AML-193 (cell line): ENCODE measurements around the gene ELMO1.
"Not testable (repeated sequence)": the region's sequence is repeated elsewhere in the genome, so short reads cannot be mapped to it uniquely, and the experiment has no call there.

ENCODE experiments used
- DNase-seq, 2 experiments: peaks; one replicate each; lab custom pipeline; 2025; lab: John Stamatoyannopoulos, UW

ELMO1 gene

DNA sequence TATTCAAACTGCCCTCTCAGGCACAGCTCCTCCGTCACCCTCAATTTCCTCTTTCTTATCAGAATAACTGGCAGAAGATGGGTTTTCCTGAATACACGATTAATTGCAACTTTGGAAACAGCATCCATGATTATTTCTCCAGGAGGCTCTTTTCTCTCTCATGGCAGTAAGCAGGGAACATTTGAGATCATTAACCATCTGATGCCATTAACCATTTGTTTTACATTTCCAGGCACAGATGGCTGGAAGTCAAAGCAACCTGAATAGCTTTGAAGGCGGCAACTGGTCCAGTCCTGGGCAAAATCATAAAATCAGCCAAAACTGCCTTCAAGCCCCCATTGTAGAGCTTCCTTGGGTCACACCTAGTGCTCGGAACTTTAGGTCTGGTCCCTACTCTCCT lies 434.9 kb downstream of the ELMO1 start:
- no peak for DNase-seq

DNA sequence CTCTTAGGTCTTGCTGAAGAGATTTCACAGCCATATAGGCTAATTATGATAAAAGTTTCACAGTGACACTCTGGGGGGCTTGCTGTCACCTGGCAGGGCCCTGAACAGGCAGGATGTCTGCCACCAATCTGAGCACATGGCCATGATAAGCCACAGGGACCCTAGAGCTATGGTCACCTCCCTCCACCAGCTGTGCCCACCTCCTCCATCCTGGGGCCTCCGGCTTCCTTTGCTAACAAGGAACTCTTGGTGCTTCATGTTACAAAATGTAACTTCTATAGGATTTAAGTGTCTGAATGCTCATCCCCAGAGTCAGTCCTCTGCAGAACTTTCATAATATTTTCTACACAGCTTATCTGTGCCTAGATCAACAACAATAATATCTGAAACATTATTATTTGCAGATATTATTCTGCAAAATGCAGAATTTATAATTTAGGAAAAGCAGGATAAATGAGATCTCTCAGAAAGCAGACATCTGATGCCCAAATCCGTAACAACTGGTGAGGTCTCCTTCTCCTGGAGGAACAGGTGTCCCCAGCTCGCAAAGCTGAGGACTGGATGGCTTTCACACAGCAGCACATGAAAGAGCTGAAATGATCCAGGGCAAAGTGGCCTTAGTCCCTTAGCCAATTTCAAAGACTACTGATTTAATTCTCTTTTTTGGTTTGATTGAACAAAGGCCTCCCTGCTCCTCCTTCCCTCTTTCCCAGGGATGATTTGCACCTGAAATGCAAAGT lies 437.3 kb downstream of the ELMO1 start:
- DNase-seq: no peak

DNA sequence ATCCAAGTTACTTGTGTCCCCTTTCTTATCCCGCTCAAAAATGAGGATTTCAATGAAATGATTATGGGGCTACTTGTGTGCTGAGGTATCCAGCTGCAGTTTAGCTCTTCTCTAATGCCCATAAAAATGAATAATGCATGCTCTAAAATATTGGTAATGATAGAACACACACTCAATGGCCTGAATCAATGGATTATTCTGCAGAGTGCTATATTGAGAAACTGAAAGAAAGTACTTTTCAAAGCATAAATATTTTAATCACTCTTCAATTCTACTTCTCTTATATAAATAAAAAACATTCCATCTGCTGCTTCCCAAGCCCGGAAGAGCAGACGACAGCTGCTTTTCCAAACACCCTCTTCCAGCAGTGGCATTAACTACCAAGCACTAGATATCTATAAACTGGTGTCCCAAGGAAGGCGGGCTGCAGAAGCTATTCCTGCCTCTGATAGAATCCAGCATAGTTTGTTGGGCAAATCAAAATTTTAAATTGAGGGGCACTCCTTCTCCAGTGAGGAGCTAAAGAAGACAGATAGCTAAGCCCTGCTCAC lies 439.5 kb downstream of the ELMO1 start:
- no peak for DNase-seq

DNA sequence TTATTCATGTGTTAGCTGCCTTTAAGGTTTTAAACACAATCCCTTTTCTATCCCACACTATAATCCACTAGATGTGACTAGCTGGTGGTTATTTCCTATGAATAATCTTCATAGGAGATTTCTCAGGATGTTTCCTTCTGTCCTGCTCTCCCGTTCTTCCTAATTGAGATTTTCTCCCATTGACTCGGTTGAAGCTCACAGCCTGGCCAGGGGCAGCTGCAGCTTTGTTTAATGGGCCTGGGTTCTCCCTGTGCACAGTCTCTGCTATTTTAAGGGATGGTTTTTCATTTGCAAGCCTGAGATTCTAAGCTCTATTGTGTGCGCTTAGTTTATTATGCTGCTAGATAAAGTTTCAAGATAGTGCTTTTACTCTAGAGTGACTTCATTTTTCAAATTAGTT lies 441.0 kb downstream of the ELMO1 start:
- DNase-seq: no peak

DNA sequence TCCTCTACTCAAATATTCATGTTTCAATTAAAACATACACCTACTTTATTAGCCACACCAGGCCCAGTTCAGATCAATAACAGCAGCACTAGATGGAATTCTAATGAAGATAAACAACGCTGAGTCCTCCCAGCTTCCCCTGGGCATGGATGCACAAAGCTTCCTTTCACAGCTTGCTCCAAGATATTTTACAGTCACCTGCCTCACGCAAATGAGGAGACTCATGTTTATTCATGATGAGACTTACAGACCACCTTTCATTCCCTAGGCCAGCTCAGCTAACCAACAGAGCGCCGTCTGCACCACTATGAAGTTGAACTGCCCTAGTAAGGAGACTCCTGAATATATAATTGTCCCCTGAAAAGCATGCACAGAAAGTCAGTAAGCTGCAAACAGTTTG lies 441.4 kb downstream of the ELMO1 start:
- DNase-seq: no peak

DNA sequence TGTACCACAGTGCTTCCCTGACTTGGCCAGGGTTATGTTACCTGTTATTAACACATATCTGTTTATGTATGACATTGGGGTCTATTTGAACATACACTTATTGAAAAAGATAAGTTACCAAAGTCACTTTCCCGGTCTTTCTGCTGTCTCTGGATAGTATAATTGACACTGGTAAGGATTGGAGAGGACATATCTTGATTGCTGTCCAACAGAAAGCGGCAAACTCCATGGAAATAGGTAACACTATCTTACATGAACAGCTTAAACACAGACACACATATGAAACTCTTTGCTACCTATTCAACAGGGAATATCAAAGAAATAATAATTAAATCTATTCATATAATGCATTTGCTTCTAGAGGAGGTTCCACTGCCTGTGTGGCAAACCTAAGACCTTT lies 441.9 kb downstream of the ELMO1 start:
- DNase-seq: no peak

DNA sequence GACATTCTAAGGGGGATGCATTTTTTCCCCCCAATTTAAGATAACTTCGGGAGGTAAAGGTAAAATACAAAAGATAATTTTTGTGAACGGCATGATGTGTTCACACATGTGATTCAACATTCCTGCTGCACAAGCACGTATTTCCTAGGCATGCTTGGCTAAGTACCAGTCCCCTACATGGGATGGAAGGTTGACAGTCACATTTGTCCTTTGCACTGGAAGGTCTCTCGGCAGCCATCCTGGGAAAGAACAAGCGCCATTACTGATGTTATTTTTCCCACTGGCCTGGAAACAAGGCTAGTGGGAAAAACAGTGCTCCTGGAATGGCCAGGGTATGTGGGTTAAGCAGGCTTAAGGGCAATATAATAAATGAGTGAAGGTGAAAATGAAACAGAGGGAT lies 448.2 kb downstream of the ELMO1 start:
- DNase-seq: no peak

DNA sequence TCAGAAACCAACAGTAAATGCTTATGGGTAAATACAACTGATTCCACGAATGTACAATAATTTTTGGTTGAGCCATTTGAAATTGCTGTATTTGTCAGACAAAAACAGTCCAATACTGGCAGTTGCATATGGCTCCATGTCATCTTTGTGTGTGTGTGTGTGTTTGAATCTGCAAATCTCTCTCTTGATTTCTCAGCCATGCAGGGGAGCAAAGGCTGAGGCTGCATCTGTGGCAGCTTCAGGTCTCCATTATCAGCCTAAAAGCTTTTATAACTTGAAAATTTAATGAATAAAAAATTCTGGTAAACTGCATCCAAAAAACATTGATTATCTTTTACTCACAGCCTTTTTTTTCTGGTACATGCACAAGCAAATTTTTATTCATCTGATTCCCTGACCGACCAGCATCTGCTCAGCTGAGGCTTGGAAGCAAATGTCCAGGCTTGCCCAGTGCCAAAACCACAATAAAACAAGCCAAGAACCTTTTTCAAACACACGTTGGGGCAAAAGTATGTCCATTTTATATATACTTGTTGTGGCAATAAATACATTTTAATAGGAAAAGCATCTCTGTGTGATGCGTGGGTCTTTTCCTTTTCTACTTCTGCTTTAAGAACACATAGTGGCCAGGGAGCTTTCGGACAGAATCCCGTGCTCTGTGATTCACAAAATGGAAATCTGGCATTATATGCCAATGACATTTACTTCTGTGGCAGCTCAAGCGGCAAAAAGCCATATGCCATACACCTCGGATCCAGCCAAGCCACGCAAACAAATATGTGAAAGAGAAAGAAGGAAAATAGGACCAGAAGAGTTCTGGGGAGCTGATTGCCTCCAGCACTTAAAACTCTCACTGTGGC lies 448.8 kb downstream of the ELMO1 start:
- no peak for DNase-seq

DNA sequence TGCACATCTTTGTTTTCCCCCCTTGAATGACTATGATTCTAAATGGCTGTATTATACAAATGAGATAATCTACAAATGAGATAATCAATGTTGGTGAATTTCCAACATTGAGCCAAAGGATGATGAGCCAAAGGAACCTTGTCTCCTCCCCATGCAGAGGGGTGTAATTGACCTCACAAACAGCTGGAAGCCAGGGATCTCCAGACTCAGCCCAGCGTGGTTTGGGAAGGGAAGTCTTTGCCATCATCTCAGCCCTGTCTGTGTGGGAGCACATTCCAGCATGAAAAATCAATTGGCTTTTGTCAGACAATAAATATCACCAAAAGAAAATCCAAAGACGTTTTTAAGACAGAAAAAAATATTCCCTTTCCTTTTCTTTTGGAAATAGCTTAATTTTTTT lies 452.9 kb downstream of the ELMO1 start:
- no peak for DNase-seq

DNA sequence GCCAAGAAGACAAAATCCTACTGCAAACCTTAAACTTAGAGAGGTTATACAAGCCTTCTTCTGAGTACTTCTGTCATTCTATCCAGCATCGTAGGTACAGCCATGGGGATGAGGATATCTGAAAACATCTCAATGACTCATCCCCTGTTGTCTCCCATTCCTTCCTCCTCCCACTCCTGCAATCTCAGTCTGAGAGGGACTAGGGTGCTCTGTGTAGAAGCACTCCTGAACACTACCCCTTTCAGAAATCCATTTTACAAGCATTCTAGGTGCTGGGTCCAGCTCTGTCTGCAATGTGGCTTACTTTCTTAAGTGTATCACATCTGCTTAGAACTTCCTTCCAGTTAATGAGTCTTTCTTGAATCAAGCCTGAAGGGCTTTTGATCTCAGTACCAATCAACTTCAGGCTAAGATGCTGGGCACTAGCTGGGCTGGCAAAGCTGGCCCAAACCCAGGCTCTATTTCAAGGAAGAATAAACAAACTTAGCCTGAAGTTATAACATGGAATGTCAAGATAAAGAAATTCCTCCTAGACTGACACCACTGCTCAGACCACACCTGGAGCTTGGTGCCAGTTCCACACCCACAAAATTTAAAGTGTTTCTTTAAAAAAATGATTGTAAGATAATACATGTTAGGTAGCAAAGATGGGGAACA lies 454.1 kb downstream of the ELMO1 start:
- DNase-seq: no peak

DNA sequence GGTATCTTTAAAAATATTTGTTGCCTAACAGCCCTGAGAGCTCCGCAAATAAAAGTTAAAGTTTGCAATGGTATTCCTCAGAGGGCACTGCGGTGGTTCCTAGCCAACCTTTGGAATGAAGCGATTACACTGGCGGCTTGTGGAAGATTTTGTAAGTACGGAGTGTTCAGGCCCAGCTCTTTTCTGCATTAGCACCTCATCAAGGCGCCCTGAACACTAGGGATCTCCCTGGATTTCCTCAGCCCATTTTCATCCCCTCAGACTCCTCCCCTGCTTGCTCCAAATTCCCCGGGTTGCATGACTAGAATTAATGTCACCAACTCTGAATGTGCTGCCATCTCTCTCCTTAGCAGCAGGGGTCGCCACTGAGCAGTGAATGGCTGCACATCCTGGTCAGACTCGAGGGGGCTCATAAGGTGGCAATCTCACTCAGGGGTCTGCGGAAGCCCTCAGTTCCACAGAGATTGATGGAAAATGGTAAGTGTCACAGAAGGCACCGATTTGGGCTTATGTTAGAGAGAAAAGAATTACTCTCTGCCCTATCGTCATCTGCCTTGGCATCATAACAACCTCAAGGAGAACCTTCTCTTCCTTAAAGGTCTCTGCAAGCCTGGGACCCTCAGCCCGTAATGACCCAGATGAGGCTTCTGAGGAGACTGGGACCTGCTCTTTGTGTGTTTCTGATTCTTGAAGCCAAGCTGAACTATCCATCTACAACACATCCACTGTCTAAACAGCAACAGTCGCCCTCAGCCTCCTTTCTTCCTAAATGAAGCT lies 461.5 kb downstream of the ELMO1 start:
- DNase-seq: peak; percentile 28 to 34

DNA sequence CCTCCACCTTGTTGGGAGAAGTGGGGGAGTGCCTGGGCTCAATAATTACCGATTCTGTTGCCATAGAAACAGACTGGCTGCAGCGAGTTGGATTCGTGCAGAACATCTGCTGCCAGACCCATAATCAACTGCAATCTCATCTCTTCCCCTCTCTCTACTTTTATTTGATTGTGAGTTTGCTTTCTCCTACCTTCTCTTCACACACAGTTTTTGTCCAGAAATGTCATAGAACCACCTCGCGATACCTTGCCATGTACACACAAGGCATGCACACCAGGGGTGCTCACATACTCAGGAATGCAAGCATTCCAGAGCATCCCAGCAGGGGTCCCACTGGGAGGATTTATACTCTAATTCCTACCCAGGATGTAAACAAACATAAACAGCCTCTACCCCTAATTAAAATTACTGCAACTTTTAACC lies 462.1 kb downstream of the ELMO1 start:
- DNase-seq: no peak

DNA sequence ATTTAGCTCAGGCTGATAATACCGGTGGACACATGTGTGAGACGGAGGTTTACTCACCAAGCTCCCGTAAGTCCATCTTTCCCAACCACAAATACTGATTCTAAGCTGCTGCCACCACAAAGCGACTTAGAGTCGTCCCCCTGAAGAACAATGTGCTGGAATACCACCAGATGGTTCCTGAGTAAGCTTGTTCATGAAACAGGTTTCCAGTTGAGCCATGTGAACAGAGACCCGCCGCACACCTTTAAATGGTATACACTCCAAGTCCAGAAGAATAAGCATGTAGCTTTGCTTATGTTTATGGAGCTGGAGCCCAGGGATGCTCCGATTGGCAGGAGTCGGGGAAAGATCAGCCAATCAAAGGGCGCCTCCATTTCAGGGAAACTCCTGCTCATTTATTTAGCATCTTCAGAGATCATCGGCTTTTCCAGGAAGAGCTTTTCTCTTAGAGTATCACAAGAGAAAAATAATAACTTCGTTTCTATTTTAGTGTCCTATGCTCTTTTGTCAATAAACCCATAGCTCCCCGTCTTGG lies 462.7 kb downstream of the ELMO1 start:
- DNase-seq: no peak

DNA sequence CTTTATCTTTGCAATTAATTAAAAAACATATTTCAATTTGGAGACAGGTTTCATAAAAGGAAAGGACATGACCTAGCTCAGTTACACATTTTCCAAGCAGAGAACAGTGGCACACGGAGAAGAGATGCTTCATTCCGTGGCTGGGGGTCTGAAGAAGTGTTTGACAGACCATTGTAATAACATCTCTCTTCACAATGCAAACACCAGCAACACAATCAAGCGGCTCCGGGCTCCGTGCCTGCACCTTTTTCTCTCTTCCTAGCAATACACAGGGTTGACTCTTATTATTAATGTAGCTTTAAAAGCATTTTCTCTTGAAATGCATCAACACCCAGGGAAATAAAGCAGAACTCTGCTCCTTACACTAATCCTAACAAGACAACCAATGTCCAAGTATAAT lies 463.3 kb downstream of the ELMO1 start:
- no peak for DNase-seq

DNA sequence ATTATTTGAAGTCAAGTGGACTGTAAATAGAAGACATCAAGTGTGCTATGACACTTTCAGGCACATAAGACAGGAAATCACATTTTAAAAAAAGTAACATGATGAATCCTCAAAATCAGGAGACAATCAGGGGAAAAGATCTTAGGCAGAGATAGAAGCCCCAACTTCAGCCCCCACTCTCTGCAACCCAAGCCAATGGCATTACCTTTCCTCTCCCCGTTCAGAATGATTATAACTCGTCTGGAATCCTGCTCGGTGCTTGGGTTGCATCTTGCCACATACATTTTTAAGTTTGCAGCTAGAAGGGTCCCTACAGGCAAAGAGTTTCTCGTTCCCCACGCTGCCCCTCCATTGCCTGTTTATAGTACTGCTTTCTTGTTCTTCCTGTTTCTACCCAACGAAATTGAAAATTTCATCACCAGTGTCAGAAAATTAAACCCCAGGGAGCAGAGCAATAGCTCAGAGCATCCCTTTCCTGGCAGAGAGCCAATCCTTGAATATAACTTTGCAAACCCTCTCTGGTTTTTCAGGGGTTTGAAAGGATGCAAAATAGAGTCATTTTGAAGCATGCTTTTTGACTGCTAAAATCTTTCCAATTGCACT lies 463.9 kb downstream of the ELMO1 start:
- DNase-seq: no peak

DNA sequence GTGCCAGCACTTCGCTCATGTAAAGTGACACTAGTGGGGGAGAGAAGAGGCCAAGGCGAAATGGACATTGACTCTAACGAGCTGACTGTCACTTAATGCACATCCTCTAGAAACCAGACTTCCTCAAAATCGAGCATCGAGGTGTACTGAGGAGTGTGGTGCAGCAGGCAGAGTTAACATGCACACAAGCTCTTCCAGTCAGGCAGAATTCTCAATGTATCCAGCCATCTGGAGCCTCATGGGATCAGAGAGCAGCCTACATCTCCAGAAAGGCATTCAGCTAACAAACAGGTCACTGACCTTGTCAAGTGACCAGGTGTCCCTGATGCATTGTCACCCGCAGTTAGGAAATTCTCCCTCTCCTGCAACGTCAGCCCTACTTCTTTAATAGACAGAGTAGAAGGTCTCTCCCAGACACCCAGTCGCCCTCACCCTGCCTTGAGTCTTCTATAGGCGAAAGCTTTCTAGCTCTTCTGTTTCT lies 464.6 kb downstream of the ELMO1 start:
- no peak for DNase-seq

DNA sequence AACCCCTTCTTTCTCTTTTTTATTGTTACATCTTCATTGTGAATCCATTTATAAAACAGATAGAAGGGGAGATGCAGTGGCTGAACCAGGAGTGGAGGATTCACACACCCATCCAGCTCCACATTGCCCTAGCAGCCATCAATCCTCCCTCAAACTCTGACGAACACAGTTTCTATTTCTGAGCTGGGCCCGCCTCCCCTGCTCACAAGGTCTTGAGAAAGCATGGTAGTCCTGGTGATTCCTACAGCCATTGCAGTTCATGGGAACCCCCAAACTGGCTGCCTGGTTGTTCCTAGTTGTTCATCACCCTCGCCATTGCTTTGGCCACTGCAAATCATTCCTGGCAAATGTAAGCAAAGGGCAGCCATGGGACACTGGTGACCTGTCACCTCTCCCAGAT lies 465.9 kb downstream of the ELMO1 start:
- DNase-seq: no peak

DNA sequence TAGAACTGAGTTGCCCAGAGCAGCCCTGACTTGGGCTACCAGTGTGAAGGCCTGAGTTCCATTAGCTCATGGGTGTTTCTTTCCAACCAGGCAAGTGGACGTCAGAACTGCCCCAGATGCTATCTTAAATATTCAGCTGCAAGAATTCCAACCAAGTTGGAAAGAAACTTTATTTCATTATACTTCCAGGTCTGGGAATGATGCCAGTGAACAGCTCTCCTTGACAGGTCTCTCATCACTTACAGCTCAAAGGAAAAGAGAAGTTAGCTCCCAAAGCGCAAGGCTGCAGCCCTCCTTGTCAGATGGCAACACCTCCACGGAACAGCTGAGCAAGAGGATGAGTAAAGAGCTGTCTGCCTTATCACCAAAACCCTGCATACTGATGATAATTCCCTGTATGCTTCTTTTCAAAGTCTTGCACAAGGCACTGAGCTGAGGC lies 468.8 kb downstream of the ELMO1 start:
- no peak for DNase-seq

DNA sequence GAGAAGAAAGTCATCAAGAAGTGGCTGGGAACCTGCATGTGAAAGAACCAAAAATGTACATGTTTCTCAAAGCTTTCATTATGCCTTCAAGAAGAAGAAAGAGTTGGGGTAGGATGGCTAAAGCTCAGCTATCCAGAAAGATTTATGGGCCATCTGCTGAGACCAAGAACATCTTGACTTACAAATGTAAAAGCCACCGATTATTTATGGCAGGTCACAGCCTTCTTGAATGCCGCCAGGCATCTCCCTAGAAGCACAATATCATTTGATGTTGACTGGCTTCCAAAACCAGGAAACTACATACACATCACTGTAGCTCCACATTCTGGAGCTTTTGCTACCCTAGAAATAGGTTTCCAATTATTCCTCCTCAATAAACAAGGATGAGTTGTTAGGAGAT lies 470.2 kb downstream of the ELMO1 start:
- DNase-seq: no peak

DNA sequence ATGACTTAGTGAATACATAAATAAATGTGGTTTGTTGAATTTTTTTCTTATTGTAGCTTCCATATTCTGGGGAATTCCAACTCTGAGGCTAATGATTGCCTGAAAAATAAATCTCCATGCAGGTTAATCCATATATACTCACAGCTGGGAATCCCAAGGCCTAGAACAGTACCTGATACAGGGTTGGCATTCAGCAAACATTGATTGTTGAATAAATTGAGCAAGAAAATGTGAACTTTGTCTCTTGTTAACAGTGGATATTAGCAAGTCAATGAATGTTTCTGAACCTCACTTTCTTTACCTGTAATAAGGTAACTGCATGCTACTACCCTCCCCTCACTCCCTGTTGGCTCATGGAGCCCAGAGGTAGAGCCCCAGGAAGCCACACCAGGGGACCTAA lies 470.8 kb downstream of the ELMO1 start:
- DNase-seq: no peak

DNA sequence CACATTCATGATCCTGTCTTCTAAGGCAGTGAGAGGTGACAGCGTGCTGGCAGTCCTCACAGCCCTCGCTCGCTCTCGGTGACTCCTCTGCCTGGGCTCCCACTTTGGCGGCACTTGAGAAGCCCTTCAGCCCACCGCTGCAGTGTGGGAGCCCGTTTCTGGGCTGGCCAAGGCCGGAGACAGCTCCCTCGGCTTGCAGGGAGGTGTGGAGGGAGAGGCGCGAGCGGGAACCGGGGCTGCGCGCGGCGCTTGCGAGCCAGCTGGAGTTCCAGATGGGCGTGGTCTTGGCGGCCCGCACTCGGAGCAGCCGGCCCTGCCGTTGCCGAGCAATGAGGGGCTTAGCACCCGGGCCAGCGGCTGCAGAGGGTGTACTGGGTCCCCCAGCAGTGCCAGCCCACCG lies 475.1 kb downstream of the ELMO1 start:
- not testable (repeated sequence) for DNase-seq
